HG02970 (cell line): ENCODE measurements around the gene OR8D1.
"Not testable (repeated sequence)": the region's sequence is repeated elsewhere in the genome, so short reads cannot be mapped to it uniquely, and the experiment has no call there.

Experiments used
- ATAC-seq: cut with Tn5 transposase; IDR thresholded peaks from one replicate; pipeline ENCODE4 v1.9.1; 2021; ENCODE audit warnings: mild to moderate bottlenecking, moderate library complexity, moderate number of reproducible peaks; ENCODE audit not compliant: unreplicated experiment, low FRiP score

OR8D1 gene

GRCh38 chr11:124294687-124295086 lies 19.1 kb downstream of the OR8D1 start:
- no peak for ATAC-seq

GRCh38 chr11:124285610-124286344 lies 28.0 kb downstream of the OR8D1 start:
- no peak for ATAC-seq

GRCh38 chr11:124278261-124278660 lies 35.5 kb downstream of the OR8D1 start:
- ATAC-seq: no peak

- no peak for ATAC-seq
These were observed 35.9 kb downstream of the OR8D1 start for GRCh38 chr11:124277804-124278203.

GRCh38 chr11:124277207-124277606 lies 36.5 kb downstream of the OR8D1 start:
- ATAC-seq: no peak

GRCh38 chr11:124276081-124276480 lies 37.7 kb downstream of the OR8D1 start:
- no peak for ATAC-seq

GRCh38 chr11:124274000-124274399 lies 39.7 kb downstream of the OR8D1 start:
- no peak for ATAC-seq

- ATAC-seq: not testable (repeated sequence)
These were observed 42.9 kb downstream of the OR8D1 start for GRCh38 chr11:124270886-124271285.

- ATAC-seq: not testable (repeated sequence)
These were observed 48.7 kb downstream of the OR8D1 start for GRCh38 chr11:124265041-124265440.

- ATAC-seq: no peak
These were observed 57.7 kb downstream of the OR8D1 start, which contains the start of gene OR8G5 for GRCh38 chr11:124256076-124256475. TSS of gene OR8G5 (plus strand) at chr11:124256376. CDS start at chr11:124264932, 8,556 bp downstream.
